Psoas muscle (tissue), 8 donors: ENCODE results near the gene NIM1K. TPM values are rescaled to one million over a fixed set of nuclear protein-coding genes. Genes with fewer than 3 reads are reported as not detected.

Source experiments
- ATAC-seq, 4 donors: fragments of 200-7000 bp; cut with Tn5 transposase; one replicate each; pipeline ENCODE4 v1.9.1; 2020; ENCODE audit warnings: moderate library complexity in 3 of 4, mild to moderate bottlenecking in 2 of 4
- DNase-seq, 2 donors: peaks; one replicate each; pipeline ENCODE4 v3.0.0-alpha.2; 2020
- H3K27ac ChIP-seq: fragments of 200-600 bp; one replicate; pipeline ENCODE4 v1.8.0; 2022
- H3K27me3 ChIP-seq, 3 donors: fragments of 200-600 bp in 1 of 3; one replicate each; pipeline versions ENCODE4 v1.6.1 to v1.8.0; 2013 to 2022; ENCODE audit warnings: low read length in 2 of 3, mild to moderate bottlenecking in 2 of 3, moderate library complexity in 1 of 3; ENCODE audit not compliant: insufficient read depth in 3 of 3
- H3K36me3 ChIP-seq, 2 donors: fragments of 200-600 bp in 1 of 2; one replicate each; pipeline versions ENCODE4 v1.6.1 to v1.8.0; 2013 to 2022; ENCODE audit warnings: low read depth in 1 of 2, mild to moderate bottlenecking in 1 of 2, moderate library complexity in 1 of 2; ENCODE audit not compliant: insufficient read depth in 1 of 2
- H3K4me1 ChIP-seq: fragments of 200-600 bp; one replicate; pipeline ENCODE4 v1.8.0; 2022
- H3K4me3 ChIP-seq: fragments of 200-600 bp; one replicate; pipeline ENCODE4 v1.8.0; 2022; ENCODE audit warnings: mild to moderate bottlenecking
- H3K9me3 ChIP-seq: fragments of 200-600 bp; one replicate; pipeline ENCODE4 v1.8.0; 2022
- WGBS, 3 donors: extraction: QIAGEN DNeasy Blood & Tissue Kit; methylation state at CpG; one replicate each; pipeline versions ENCODE4 v1.1.6 to v1.1.7; 2013; 5-methylcytosine and 5-hydroxymethylcytosine counted together
- intact Hi-C, 2 donors: fragments of 100-400 bp; cut with DNase I; formaldehyde crosslinking; loops; one replicate each; pipeline versions ENCODE4 v1.11.0 to v1.14.2; 2022
- polyA plus RNA-seq, 3 donors: library from polyadenylated mRNA; stranded (reverse); fragments of 200-250 nt; gene quantifications; one replicate each; pipeline ENCODE4 v1.2.3, GENCODE V29; 2013
- total RNA-seq, 4 donors: library from RNA; stranded (reverse); fragmentation: NEBNext Ultra II Directional in 2 of 4; extraction: Animal tissue kit (Norgen Biotek cat#: 25700) in 2 of 4; gene quantifications; one replicate each; pipeline versions ENCODE4 v1.2.1 to v1.2.4, GENCODE V29; 2021 to 2023
- TF ChIP-seq, protein P1 (sequence below): fragments of 200-600 bp; IDR thresholded peaks from one replicate; pipeline ENCODE4 v1.8.0; 2022; ENCODE audit warnings: antibody characterized with exemption
- donor health status: healthy with polysubstance abuse.
- donor health status: DM: no; HTN: no; CAD: no; lungs with moderate emphysema.
- donor health status: Bipolar disorder and iron deficiency.
- donor health status: healthy.
- donor health status: DM: yes; HTN: yes; CAD: no.
- donor health status: DM: no; HTN: no; CAD: no.
- donor health status: DM: no; HTN: no; CAD: no.
- donor health status: DM: yes; HTN: yes; CAD: no.

NIM1K gene
- total and polyA plus RNA-seq, 7 donors, result 0.10 to 0.25 (median 0.20) TPM; not detected in 1

DNA sequence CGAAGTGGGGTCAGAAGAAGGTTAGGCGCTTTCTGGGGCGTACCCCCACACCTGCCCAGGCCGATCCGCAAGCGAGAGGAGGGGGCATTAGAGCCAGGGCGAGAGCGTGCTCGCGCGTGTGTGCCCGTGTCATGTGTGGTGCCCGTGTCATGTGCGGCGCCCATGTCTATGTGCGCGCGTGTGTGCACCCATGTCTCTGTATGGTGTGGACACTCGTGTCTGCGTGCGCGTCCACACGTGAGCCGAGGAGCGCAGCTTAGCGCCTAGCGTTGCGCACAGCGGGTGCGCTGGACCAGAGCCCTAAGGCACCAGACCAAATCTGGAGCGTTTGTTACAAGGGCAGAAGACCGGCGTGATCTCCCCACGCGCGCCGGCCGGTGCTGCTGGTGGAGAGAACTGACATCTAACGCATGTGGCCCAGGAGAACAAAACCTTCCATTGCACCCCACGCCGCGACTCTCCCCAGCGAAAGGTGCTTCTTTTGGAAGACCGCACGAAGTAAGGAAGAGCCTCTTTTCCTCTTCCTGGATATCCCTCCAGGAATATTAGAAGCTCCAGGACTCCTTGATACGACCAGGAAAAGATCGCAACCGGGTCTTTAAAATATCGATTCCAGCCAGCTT is 644 bp downstream of the NIM1K start:
- Histone ChIP-seq H3K27ac (no peak overlapping the region), H3K36me3 (no peaks in the 10 kb centered on the region), H3K9me3 (no peaks in the 10 kb centered on the region), H3K4me1 (peaks cover 10% of the 10 kb centered on the region), H3K27me3 (no peaks in the 10 kb centered on the region), H3K4me3 (peak overlapping the region; percentile 76)
- intact Hi-C loops, result no loop called here
- TF ChIP-seq, protein P1, sequence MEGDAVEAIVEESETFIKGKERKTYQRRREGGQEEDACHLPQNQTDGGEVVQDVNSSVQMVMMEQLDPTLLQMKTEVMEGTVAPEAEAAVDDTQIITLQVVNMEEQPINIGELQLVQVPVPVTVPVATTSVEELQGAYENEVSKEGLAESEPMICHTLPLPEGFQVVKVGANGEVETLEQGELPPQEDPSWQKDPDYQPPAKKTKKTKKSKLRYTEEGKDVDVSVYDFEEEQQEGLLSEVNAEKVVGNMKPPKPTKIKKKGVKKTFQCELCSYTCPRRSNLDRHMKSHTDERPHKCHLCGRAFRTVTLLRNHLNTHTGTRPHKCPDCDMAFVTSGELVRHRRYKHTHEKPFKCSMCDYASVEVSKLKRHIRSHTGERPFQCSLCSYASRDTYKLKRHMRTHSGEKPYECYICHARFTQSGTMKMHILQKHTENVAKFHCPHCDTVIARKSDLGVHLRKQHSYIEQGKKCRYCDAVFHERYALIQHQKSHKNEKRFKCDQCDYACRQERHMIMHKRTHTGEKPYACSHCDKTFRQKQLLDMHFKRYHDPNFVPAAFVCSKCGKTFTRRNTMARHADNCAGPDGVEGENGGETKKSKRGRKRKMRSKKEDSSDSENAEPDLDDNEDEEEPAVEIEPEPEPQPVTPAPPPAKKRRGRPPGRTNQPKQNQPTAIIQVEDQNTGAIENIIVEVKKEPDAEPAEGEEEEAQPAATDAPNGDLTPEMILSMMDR, result no peak
- peak; percentile 70 to 87 (median 78) for ATAC-seq
- peak; percentile 46 to 69 for DNase-seq
- WGBS, 3 donors, result 0 to 1% (median 0%) methylated on average over 49 of the region's 49 CpGs

DNA sequence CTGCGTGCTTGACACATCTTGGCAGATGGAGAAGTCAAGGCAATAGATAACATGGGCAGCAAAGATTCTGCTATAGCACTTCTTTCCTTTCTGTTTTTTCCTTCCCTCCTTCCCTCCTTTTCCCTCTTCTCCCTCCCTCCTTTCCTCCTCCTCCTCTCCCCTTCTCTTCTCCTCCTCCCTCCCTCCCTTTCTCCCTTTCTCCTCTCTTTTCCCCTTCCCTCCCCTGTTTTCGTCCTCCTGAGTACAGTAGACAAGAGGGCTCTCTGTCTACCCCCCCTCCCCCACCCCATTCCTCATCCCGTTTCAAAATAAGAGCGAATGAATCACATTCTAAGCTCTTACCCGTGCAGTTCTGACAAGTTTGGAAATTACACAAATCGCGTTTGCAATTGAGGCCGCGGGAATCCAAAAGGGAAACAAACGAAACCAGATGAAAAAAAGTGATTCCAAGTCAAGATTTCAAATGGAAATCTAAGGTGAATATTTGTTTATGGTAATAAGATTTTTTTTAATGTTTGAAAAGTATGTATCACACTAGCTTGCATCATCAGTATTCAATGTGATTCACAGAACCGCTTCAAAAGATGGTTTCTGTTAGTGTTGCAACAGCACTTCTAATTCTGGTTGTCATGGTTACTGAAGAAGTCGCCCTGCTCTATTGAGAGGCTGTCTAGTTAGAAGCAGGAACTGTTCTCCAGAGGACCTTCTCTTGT is 1.3 kb downstream of the NIM1K start:
- DNase-seq (no peak), ATAC-seq (peak in 3 of 4 donors; percentile 33 to 61 (median 60))
- Histone ChIP-seq H3K36me3 (no peaks in the 10 kb centered on the region), H3K27me3 (no peaks in the 10 kb centered on the region), H3K4me1 (peaks cover 10% of the 10 kb centered on the region), H3K4me3 (peak overlapping the region; percentile 76), H3K27ac (no peak overlapping the region), H3K9me3 (no peaks in the 10 kb centered on the region)
- 10 to 11% (median 11%) methylated on average over 12 of the region's 12 CpGs for WGBS, 3 donors
- intact Hi-C loops, result no loop called here
- TF ChIP-seq, protein P1, result no peak

DNA sequence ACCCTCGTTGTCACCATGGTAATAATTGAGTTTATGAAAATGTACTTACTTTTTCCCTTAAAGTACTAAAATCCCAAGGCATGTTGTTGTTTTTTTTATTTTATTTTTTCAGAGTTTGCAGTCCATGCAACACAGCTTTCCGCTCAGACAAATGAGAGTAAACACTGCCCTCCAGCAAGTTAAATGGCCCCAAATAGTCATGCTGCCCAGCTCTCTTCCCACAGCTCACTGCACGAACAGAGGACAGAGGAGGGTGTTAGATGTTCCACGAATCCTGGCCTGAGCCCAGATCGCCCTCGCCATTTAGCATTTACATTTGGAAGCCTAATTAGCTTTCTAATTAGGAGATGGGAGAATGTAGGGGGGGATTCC is 1.9 kb downstream of the NIM1K start:
- no peak for DNase-seq
- Histone ChIP-seq H3K36me3 (no peaks in the 10 kb centered on the region), H3K9me3 (no peaks in the 10 kb centered on the region), H3K27me3 (no peaks in the 10 kb centered on the region), H3K4me3 (no peak overlapping the region), H3K27ac (no peak overlapping the region), H3K4me1 (peaks cover 10% of the 10 kb centered on the region)
- TF ChIP-seq, protein P1, result no peak
- 33 to 45% (median 41%) methylated on average over 6 of the region's 6 CpGs for WGBS, 3 donors
- intact Hi-C loops, result no loop called here
- no peak for ATAC-seq

DNA sequence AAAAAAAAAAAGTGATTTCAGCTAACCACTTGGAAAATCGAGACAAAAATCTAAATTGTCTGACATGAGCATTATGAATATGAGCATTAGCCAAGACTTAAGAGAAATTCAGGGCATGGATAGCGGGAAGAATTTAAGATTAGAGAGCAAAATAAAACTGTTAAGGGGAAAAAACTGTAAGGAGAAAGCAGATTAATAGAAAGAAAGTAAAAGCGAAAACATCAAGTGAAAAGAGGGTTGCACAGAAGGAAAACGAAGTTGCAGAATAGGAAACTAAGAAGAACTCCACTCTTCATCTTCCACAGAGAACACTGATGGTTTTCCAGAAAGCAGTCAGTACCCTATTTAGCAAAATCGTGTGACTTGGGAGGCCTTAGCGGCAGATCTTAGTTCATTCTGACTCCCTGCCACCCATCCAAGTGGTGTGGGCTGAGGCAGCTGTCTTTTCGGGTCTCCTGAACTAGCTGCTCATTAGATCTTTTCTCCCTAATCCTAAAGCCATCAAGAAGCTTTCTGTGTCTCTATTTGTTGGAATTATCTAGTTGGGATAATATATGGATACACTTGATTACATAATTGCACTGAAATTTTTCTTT is 3.7 kb downstream of the NIM1K start:
- DNase-seq (no peak), ATAC-seq (no peak)
- Histone ChIP-seq H3K36me3 (no peaks in the 10 kb centered on the region), H3K9me3 (no peaks in the 10 kb centered on the region), H3K4me1 (peaks cover 10% of the 10 kb centered on the region), H3K27me3 (no peaks in the 10 kb centered on the region), H3K27ac (no peak overlapping the region), H3K4me3 (no peak overlapping the region)
- intact Hi-C loops, result no loop called here
- TF ChIP-seq, protein P1, result no peak
- 66 to 77% (median 74%) methylated on average over 7 of the region's 7 CpGs for WGBS, 3 donors
